Anterior cingulate cortex (tissue), 58 donors: ENCODE measurements around the gene CHAF1A.

Experiments used
- DNase-seq, 58 donors: peaks; one replicate each; lab custom pipeline; 2025; lab: John Stamatoyannopoulos, UW

The CHAF1A gene

DNA sequence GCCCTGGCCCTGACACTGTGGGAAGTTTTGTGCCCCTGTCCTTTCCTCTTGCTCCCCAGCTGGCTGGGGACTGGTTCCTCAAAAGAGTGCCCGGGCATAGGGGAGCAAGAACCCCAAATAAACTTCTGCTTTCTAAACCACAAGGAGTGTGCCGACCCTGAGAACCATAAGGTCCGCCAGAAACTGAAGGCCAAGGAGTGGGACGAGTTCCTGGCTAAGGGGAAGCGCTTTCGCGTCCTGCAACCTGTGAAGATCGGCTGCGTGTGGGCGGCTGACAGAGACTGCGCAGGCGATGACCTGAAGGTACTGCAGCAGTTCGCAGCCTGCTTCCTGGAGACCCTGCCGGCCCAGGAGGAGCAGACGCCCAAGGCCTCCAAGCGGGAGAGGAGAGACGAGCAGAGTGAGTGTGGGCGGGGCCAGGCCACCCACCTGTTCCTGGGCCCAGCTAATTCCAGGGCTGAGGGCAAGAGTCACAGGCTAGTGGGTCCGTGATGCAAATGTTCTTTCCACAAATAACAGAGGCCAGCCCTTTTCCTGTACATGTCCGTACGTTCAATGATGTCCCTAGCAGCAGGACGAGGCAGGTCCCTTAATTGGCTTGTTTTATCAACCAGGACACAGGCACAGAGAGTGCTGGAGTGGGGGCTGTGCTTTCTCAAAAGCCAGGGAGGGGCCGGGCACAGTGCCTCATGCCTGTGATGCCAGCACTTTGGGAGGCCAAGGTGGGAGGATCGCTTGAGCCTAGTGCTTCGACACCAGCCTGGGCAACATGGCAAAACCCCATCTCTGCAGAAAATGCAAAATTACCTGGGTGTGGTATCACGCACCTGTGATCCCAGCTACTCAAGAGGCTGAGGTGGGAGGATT lies 29.6 kb downstream of the CHAF1A start:
- DNase-seq, result peak in 9 of 58 donors; percentile 12 to 44 (median 20)

DNA sequence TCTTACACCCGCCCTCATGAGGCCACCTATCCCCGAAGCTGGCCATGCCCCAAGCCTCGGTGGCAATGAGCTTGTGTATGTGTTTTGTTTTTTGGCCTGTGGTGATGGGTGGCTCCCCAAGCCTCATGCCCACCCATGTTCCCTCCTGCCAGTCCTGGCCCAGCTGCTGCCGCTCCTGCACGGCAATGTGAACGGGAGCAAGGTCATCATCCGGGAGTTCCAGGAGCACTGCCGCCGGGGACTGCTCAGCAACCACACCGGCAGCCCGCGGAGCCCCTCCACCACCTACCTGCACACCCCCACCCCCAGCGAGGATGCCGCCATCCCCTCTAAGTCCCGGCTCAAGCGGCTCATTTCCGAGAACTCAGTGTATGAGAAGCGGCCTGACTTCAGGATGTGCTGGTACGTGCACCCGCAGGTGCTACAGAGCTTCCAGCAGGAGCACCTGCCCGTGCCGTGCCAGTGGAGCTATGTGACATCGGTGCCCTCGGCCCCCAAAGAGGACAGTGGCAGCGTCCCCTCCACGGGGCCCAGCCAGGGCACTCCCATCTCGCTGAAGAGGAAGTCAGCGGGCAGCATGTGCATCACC lies 30.6 kb downstream of the CHAF1A start:
- no peak for DNase-seq

DNA sequence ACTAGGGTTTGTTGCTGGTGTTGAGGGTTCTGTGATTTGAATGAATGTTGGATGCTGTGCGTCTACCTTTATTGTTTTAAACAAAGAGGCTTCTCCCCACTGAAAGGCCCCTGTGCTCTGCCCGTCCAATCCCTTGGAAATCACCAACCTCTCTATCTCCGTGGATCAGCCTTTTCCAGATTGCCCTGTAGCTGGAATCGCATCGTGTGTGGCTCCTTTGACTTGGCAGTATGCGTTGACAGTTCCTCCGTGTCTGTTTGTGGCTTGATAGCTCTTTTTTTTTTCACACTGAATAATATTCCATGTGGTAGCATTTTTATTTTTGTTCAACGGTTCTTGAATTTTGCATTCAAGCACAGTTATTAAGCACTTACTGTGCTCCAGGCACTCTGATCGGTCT lies 32.0 kb downstream of the CHAF1A start:
- no peak for DNase-seq

- no peak for DNase-seq
Measured at GRCh38 chr19:4436231-4436630, 33.8 kb downstream of the CHAF1A start.

- no peak for DNase-seq
Measured at GRCh38 chr19:4437103-4437502, 34.7 kb downstream of the CHAF1A start.

DNA sequence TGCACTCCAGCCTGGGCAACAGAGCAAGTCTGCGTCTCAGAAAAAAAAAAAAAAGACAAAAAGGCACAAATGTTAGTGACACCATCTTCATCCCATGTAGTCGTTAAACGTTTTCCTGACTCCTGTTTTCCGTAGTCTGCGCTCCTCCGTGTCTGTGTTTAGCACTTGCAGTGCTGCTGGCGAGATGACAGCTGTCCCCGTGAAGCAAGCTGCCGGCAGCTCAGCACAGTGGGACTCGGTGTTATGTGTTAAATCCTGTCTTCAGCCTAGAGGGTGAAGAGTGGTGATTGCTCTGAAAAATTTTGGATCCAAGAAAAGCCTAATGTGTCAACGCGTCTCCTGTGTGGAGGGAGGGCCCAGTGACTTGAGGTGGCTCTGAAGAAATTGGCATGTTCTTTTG lies 36.8 kb downstream of the CHAF1A start:
- DNase-seq, result peak in 23 of 58 donors; percentile 12 to 83 (median 37)

GRCh38 chr19:4441994-4442818 lies 39.8 kb downstream of the CHAF1A start:
- no peak for DNase-seq

- DNase-seq, result no peak
Measured at GRCh38 chr19:4442819-4443146, 40.3 kb downstream of the CHAF1A start.

DNA sequence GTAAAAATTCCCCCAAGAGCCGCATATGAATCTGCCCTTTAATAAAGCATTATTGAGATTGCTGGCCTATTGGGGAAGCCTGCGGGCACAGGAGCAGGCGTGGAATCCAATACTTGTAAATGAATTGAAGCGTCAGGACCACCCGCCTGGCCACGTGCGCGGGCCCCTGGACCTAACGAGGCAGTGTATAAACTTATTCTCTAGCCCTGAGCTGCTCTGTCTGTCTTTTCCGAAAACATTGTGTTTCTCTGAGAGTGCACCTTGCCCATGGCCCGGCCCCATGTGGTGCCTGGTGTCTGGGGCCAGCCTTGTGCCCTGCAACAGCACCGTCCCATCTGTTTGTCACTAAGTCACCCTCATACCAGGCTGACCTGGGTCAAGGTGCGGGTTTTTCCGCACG lies 40.7 kb downstream of the CHAF1A start:
- no peak for DNase-seq

DNA sequence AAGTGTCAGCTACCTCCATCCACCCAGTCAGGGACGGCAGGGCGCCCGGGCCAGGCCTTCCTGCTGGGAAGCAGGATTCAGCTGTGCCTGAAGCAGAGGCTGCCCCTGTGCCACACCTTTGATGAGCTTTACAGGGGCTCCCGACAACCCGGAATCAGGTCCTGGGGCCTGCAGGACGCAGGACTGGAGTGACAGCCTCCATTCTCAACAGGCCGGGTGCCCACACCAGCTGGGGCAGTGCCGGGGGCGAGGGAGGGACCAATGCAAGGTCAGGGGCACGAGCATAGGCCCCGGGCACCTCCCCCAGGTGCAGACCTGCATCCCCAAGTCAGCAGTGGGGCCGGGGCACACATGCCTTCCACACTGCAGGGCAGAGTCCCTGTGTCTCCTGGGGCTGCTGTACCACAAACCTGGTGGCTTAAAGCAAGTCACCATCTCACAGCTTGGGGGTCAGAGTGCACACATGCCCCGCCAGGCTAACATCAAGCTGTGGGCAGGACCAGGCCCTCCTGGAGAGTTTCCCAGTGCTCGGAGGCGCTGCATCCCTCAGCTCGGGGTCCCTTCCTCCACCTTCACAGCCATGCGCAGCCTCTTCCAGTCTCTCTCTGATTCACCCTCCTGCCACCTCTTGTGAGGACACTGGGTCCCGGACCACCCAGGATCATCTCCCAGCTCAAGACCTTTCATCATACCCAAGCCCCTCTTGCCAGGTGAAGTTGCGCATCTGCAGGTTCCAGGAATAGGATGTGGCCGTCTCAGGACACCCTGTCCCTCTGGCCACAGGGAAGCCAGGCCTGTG lies 41.7 kb downstream of the CHAF1A start:
- DNase-seq, result no peak

- DNase-seq, result no peak
Measured at GRCh38 chr19:4444765-4445741, 42.6 kb downstream of the CHAF1A start.

DNA sequence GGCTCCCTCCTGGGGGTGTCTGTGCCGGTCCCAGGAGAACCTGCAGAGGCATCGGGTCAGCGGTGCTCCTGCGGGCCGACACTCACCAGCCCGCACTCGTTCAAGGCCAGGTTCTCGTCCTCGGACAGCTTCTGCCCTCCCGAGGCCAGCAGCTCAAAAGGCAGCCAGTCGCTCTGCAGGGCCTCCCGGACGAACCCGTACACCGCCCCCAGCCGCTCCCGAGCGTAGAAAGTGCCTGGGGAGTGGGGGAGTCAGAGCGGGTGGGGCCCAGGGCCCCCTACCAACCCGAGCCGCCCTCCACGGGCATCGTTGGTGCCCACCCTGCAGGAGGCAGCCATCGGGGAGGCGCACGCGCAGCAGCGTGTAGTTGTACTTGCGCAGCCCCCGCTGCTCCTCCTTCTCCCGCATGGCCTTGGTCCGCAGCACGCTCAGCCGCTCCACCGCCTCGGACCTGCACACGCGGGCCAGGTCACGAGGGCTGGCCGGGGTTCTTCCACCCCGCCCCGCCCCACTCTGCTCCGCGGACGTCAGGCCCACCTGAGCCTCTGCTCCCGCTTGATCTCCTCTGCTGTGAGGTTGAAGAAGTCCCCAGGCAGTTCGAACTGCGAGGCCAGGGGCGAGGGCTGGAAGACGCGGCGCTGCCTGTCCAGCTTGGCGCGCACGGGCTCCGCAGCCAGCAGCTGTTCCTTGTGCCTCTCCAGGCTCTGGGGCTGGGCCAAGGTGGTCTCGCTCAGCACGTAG lies 43.7 kb downstream of the CHAF1A start:
- no peak for DNase-seq

GRCh38 chr19:4446704-4447200 lies 44.3 kb downstream of the CHAF1A start:
- no peak for DNase-seq

- DNase-seq, result no peak
Measured at GRCh38 chr19:4447327-4448146, 45.1 kb downstream of the CHAF1A start.

- no peak for DNase-seq
Measured at GRCh38 chr19:4448147-4448985, 45.9 kb downstream of the CHAF1A start.

DNA sequence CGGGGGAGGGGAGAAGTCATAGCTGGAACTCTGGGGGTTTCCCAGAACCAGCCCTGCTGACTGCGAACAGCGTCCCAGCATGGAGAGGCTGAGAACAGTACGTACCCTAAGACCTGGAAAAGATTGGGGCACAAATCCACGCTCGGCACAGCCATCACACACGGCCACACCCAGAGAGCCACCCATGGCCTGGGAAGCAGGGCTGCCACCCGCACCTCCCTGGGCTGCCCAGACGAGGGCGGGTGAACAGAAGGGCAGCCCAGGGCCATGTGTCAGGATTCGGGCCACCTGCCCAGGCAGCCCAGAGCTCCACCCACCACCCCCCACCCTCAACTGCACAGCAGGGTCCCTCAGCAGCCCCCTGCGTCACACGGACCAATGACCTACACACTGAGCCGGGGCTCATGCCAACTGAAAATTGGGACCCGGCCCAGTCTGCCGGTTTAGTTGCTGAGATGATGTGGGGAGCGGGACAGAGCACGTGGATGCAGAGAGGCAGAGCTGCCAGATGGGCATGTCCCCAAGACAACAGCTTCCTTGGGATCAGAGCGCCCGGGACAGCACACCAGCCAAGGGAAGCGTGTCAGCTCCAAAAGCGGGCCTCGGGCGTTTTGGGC lies 46.7 kb downstream of the CHAF1A start:
- peak in 56 of 58 donors; percentile 23 to 93 (median 78) for DNase-seq
